ENCODE measurements around the gene MEDAG.
"Not testable (repeated sequence)": the region's sequence is repeated elsewhere in the genome, so short reads cannot be mapped to it uniquely, and the experiment has no call there.

The MEDAG gene

DNA sequence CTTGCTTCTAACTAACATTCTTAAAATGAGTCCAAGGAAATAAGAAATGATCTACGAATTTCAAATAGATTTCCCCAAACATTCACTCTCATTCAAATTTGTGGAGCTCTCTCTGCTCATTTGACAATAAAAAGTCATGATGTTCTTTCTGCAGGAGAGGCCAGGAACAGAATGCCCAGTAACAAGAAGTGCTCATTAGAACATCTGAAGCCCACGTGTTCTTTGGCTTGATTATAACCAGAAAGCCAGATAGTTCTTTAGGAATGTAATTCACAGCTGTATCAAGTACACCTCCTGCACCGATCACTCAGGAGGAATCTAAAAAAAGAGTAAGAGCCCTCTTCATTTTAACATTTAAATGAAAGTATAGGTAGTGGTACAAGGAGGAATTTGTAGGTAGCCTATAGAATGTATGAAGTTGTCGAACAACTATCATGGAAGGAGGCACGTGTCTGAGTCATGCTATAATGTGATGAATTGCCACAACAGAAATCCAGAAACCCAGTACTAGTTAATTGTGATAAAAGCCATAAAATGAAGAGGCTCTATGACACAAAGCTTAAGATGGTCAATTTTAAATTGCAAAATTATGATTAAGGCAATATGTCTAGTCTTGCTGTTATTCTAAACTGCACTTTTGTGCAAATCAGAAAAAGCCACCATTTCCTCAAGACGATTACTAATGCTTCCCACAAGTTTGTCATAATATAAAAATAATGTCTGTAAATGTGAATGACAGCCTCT, 12.8 kb downstream of the MEDAG start:
- no peaks in the 10 kb centered on the region for H3K4me1 ChIP-seq (ENCODE audit: control insufficient read depth in 5 of 5, insufficient read depth in 5 of 5, low read length in 5 of 5)
- no peak overlapping the region for H3K27ac ChIP-seq (ENCODE audit: low read depth, low read length)
- no peaks in the 10 kb centered on the region for H3K9me3 ChIP-seq (ENCODE audit: control insufficient read depth in 5 of 5, low read length in 5 of 5)
- H3K4me3 ChIP-seq (ENCODE audit: low read depth in 1 of 5, low read length in 5 of 5), result no peak overlapping the region
- peaks cover 0 to 17% (median 3%) of the 10 kb centered on the region in 5 donors for H3K36me3 ChIP-seq (ENCODE audit: control insufficient read depth in 5 of 5, insufficient read depth in 5 of 5, low read length in 5 of 5)
- peaks cover 0 to 8% (median 0%) of the 10 kb centered on the region in 5 donors for H3K27me3 ChIP-seq (ENCODE audit: control insufficient read depth in 5 of 5, insufficient read depth in 4 of 5, low read length in 5 of 5)
- H3K9ac ChIP-seq (ENCODE audit: low read length in 5 of 5), result no peak overlapping the region

DNA sequence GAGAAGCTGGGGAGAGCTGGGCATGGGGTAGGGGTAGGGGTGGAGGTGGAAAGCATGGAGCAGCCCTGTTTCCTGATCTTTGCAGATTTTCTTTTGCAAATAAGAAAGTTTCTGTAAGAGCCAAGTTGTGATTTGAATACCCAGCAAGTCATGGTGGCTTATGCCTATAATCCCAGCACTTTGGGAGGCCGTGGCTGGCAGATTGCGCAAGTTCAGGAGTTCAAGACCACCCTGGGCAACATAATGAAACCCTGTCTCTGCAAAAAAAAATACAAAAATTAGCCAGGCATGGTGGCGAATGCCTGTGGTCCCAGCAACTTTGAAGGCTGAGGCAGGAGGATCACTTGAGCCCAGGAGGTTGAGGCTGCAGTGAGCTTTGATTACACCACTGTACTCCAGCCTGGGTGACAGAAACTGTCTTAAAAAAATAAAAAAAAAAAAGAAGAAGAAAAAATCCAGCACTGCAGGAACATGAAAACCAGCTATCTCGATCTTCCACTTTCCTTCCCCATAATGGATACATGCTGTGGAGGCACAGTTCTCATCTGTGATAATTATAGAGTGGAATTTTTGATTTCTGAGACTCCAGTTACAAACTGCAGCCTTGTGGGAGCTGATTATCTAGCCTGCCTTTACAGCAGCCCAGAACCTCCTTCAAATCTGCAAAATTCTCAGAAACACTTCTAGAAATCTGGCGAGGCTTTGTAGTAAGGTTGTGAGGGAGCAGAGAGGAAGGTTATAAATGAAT, 14.3 kb downstream of the MEDAG start:
- Histone ChIP-seq H3K4me1 (ENCODE audit: control insufficient read depth in 5 of 5, insufficient read depth in 5 of 5, low read length in 5 of 5) (no peaks in the 10 kb centered on the region), H3K36me3 (ENCODE audit: control insufficient read depth in 5 of 5, insufficient read depth in 5 of 5, low read length in 5 of 5) (peaks cover 0 to 25% (median 9%) of the 10 kb centered on the region in 5 donors), H3K9me3 (ENCODE audit: control insufficient read depth in 5 of 5, low read length in 5 of 5) (no peaks in the 10 kb centered on the region), H3K4me3 (ENCODE audit: low read depth in 1 of 5, low read length in 5 of 5) (no peak overlapping the region), H3K27ac (ENCODE audit: low read depth, low read length) (no peak overlapping the region), H3K9ac (ENCODE audit: low read length in 5 of 5) (no peak overlapping the region), H3K27me3 (ENCODE audit: control insufficient read depth in 5 of 5, insufficient read depth in 4 of 5, low read length in 5 of 5) (peaks cover 0 to 8% (median 0%) of the 10 kb centered on the region in 5 donors)

DNA sequence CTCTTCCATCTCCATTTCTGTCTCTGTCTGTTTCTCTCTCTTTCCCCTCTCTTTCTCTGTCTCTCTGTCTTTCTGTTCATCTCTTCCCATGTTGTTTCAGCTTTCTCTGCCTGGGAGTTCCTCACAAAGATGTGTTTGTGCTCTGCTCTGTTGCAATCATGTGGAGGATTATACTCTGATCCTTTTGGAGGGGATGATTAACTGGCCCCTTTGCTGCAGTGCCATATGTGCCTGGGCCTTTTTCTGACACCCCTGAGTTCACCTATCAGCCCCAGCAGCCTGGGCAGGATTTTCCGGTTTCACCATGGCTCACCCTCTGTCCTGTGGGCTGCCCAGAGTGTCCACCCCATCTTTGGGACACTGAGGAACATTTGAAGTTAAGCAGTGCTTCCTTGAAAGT, 17.3 kb downstream of the MEDAG start:
- no peak overlapping the region for H3K4me3 ChIP-seq (ENCODE audit: low read depth in 1 of 5, low read length in 5 of 5)
- no peaks in the 10 kb centered on the region for H3K4me1 ChIP-seq (ENCODE audit: control insufficient read depth in 5 of 5, insufficient read depth in 5 of 5, low read length in 5 of 5)
- no peaks in the 10 kb centered on the region for H3K27me3 ChIP-seq (ENCODE audit: control insufficient read depth in 5 of 5, insufficient read depth in 4 of 5, low read length in 5 of 5)
- no peaks in the 10 kb centered on the region for H3K9me3 ChIP-seq (ENCODE audit: control insufficient read depth in 5 of 5, low read length in 5 of 5)
- H3K36me3 ChIP-seq (ENCODE audit: control insufficient read depth in 5 of 5, insufficient read depth in 5 of 5, low read length in 5 of 5), result peaks cover 0 to 25% (median 9%) of the 10 kb centered on the region in 5 donors
- H3K27ac ChIP-seq (ENCODE audit: low read depth, low read length), result no peak overlapping the region
- no peak overlapping the region for H3K9ac ChIP-seq (ENCODE audit: low read length in 5 of 5)

DNA sequence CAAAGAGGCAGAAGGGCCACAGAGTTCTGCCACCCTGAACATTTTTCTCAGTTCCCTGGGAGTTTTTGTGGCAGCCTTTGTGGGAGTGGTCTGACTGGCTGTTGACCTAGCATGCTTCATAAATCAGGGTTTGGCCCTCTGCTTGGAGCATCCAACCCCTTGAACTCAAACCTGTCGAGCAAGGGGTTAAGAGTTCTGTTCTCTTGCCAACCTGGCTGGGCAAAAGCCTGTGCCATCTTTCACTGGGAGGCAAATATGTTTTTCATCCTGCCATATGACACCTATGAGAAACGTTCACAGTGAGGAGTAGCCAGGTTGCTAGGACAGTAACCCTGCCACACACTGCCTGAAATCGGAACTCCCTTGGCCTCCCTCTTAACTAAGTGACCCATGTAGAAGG, 18.6 kb downstream of the MEDAG start:
- Histone ChIP-seq H3K4me3 (ENCODE audit: low read depth in 1 of 5, low read length in 5 of 5) (no peak overlapping the region), H3K27me3 (ENCODE audit: control insufficient read depth in 5 of 5, insufficient read depth in 4 of 5, low read length in 5 of 5) (no peaks in the 10 kb centered on the region), H3K9ac (ENCODE audit: low read length in 5 of 5) (no peak overlapping the region)

DNA sequence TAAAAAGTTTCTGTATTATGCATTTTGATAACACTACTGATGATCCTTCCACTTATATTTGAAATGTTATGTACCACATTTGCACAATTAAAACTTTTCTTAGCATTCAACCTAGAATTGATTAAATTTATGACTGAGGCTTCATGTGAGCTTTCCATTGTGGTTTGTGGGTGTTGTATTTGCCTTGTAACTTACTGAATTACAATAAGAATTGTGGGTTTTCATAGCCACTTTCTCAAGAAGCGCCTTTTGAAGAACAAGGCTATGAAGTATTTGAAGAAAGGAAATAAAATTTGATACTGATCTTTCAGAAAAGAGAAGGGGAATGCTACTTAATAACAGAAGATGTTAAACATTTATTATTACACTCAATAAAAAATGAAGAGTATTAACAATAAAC, 19.4 kb downstream of the MEDAG start:
- H3K9me3 ChIP-seq (ENCODE audit: control insufficient read depth in 5 of 5, low read length in 5 of 5), result no peaks in the 10 kb centered on the region
- H3K4me1 ChIP-seq (ENCODE audit: control insufficient read depth in 5 of 5, insufficient read depth in 5 of 5, low read length in 5 of 5), result no peaks in the 10 kb centered on the region
- H3K9ac ChIP-seq (ENCODE audit: low read length in 5 of 5), result no peak overlapping the region
- H3K27me3 ChIP-seq (ENCODE audit: control insufficient read depth in 5 of 5, insufficient read depth in 4 of 5, low read length in 5 of 5), result no peaks in the 10 kb centered on the region
- H3K36me3 ChIP-seq (ENCODE audit: control insufficient read depth in 5 of 5, insufficient read depth in 5 of 5, low read length in 5 of 5), result peaks cover 0 to 25% (median 9%) of the 10 kb centered on the region in 5 donors
- no peak overlapping the region for H3K27ac ChIP-seq (ENCODE audit: low read depth, low read length)
- no peak overlapping the region for H3K4me3 ChIP-seq (ENCODE audit: low read depth in 1 of 5, low read length in 5 of 5)

More for the DNA sequence above, 18.6 kb downstream of the MEDAG start:
- H3K9me3 ChIP-seq (ENCODE audit: control insufficient read depth in 5 of 5, low read length in 5 of 5), result no peaks in the 10 kb centered on the region
- H3K36me3 ChIP-seq (ENCODE audit: control insufficient read depth in 5 of 5, insufficient read depth in 5 of 5, low read length in 5 of 5), result peaks cover 0 to 25% (median 9%) of the 10 kb centered on the region in 5 donors
- H3K4me1 ChIP-seq (ENCODE audit: control insufficient read depth in 5 of 5, insufficient read depth in 5 of 5, low read length in 5 of 5), result no peaks in the 10 kb centered on the region
- H3K27ac ChIP-seq (ENCODE audit: low read depth, low read length), result no peak overlapping the region

DNA sequence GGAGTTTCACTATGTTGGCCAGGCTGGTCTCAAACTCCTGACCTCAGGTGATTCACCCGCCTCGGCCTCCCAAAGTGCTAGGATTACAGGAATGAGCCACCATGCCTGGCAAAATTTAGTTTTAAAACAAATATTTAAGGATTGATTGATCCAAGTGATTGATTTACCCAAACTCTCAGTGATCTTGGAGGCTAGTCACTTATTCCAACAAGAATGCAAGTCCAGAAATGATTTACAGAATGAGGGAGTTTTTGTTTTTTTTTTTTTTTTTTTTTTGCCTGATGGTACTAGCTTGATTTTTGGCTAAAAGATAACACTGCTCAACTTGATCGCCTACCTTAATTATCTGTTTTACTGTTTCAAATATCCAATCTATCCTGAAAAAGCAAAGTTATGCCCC, 20.7 kb downstream of the MEDAG start:
- Histone ChIP-seq H3K4me3 (ENCODE audit: low read depth in 1 of 5, low read length in 5 of 5) (no peak overlapping the region), H3K36me3 (ENCODE audit: control insufficient read depth in 5 of 5, insufficient read depth in 5 of 5, low read length in 5 of 5) (peaks cover 0 to 22% (median 6%) of the 10 kb centered on the region in 5 donors), H3K9me3 (ENCODE audit: control insufficient read depth in 5 of 5, low read length in 5 of 5) (no peaks in the 10 kb centered on the region), H3K4me1 (ENCODE audit: control insufficient read depth in 5 of 5, insufficient read depth in 5 of 5, low read length in 5 of 5) (no peaks in the 10 kb centered on the region), H3K27me3 (ENCODE audit: control insufficient read depth in 5 of 5, insufficient read depth in 4 of 5, low read length in 5 of 5) (peaks cover 0 to 3% (median 0%) of the 10 kb centered on the region in 5 donors), H3K9ac (ENCODE audit: low read length in 5 of 5) (no peak overlapping the region), H3K27ac (ENCODE audit: low read depth, low read length) (no peak overlapping the region)

DNA sequence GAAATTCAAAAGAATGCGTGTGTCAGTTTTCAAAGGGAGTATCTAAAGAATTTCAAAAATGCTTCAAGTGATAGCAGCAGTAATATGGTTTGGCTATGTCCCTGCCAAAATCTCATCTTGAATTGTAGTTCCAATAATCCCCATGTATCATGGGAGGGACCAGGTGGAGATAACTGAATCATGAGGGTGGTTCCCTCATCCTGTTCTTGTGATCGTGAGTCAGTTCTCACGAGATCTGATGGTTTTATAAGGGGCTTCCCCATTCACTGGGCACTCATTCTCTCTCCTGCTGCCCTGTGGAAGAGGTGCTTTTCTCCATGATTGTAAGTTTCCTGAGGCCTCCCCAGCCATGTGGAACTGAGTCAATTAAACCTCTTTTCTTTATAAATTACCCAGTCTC, 21.1 kb downstream of the MEDAG start:
- not testable (repeated sequence) for H3K4me1 ChIP-seq (ENCODE audit: control insufficient read depth in 5 of 5, insufficient read depth in 5 of 5, low read length in 5 of 5); H3K27ac ChIP-seq (ENCODE audit: low read depth, low read length); H3K9me3 ChIP-seq (ENCODE audit: control insufficient read depth in 5 of 5, low read length in 5 of 5); H3K9ac ChIP-seq (ENCODE audit: low read length in 5 of 5); H3K27me3 ChIP-seq (ENCODE audit: control insufficient read depth in 5 of 5, insufficient read depth in 4 of 5, low read length in 5 of 5); H3K4me3 ChIP-seq (ENCODE audit: low read depth in 1 of 5, low read length in 5 of 5)
- peaks cover 0 to 22% (median 6%) of the 10 kb centered on the region in 5 donors for H3K36me3 ChIP-seq (ENCODE audit: control insufficient read depth in 5 of 5, insufficient read depth in 5 of 5, low read length in 5 of 5)

DNA sequence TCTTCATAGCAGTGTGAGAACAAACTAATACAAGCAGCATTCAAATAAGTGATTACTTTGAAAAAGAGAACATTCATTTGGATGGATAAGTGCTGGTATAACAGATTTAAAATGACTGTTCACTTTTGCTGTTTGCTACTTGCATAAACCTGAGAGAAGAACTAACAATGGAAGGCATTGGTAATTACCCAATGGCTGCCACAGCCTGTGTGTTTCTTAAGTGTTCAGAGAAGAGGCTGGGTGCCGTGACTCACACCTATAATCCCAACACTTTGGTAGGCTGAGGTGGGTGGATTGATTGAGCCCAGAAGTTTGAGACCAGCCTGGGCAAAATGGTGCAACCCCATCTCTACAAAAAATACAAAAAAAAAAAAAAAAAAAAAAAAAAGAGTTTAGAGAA, 21.5 kb downstream of the MEDAG start:
- peaks cover 0 to 3% (median 0%) of the 10 kb centered on the region in 5 donors for H3K27me3 ChIP-seq (ENCODE audit: control insufficient read depth in 5 of 5, insufficient read depth in 4 of 5, low read length in 5 of 5)
- peaks cover 0 to 7% (median 1%) of the 10 kb centered on the region in 5 donors for H3K4me1 ChIP-seq (ENCODE audit: control insufficient read depth in 5 of 5, insufficient read depth in 5 of 5, low read length in 5 of 5)
- H3K27ac ChIP-seq (ENCODE audit: low read depth, low read length), result no peak overlapping the region
- no peak overlapping the region for H3K4me3 ChIP-seq (ENCODE audit: low read depth in 1 of 5, low read length in 5 of 5)
- H3K36me3 ChIP-seq (ENCODE audit: control insufficient read depth in 5 of 5, insufficient read depth in 5 of 5, low read length in 5 of 5), result peaks cover 0 to 20% (median 6%) of the 10 kb centered on the region in 5 donors
- H3K9ac ChIP-seq (ENCODE audit: low read length in 5 of 5), result no peak overlapping the region
- H3K9me3 ChIP-seq (ENCODE audit: control insufficient read depth in 5 of 5, low read length in 5 of 5), result no peaks in the 10 kb centered on the region

DNA sequence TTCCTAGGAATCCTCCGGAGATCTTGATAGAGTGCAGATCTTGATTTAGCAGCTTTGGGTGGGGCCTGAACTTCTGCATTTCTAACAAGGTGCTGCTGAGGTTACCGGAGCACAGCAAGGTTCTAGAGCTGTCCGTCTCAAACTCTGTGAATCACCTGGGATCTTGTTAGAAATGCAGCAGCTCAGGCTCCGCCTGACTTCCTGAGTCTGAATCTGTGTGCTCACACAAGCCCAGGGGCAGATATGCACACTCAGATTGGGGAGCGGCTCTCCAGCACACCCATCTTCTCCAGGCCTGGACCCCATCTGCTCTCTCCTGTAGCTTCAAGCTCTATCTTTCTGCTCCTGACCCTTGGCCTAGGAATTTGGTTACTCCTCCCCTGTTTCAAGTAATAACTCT, 22.9 kb downstream of the MEDAG start:
- Histone ChIP-seq H3K27me3 (ENCODE audit: control insufficient read depth in 5 of 5, insufficient read depth in 4 of 5, low read length in 5 of 5) (peaks cover 0 to 3% (median 0%) of the 10 kb centered on the region in 5 donors), H3K9ac (ENCODE audit: low read length in 5 of 5) (no peak overlapping the region), H3K27ac (ENCODE audit: low read depth, low read length) (no peak overlapping the region), H3K4me1 (ENCODE audit: control insufficient read depth in 5 of 5, insufficient read depth in 5 of 5, low read length in 5 of 5) (peaks cover 0 to 15% (median 12%) of the 10 kb centered on the region in 5 donors), H3K36me3 (ENCODE audit: control insufficient read depth in 5 of 5, insufficient read depth in 5 of 5, low read length in 5 of 5) (peaks cover 0 to 8% (median 6%) of the 10 kb centered on the region in 5 donors), H3K4me3 (ENCODE audit: low read depth in 1 of 5, low read length in 5 of 5) (no peak overlapping the region), H3K9me3 (ENCODE audit: control insufficient read depth in 5 of 5, low read length in 5 of 5) (no peaks in the 10 kb centered on the region)
